BE2C (cell line): ENCODE results near the gene GSE1.

ENCODE experiments used
- DNase-seq: peaks from one replicate; pipeline ENCODE4 v3.0.0-alpha.2; 2020
- H3K27me3 ChIP-seq: fragments of 250-450 bp; sonication (Bioruptor Pico); 2 replicates; pipeline ENCODE4 v1.5.1; 2020; ENCODE audit warnings: mild to moderate bottlenecking
- H3K36me3 ChIP-seq: fragments of 250-450 bp; sonication (Bioruptor Pico); 2 replicates; pipeline ENCODE4 v1.5.1; 2020; ENCODE audit warnings: mild to moderate bottlenecking
- H3K4me1 ChIP-seq: fragments of 250-450 bp; sonication (Bioruptor Pico); 2 replicates; pipeline ENCODE4 v1.5.1; 2020
- H3K4me3 ChIP-seq: 2 replicates; pipeline ENCODE4 v1.5.1; 2011; ENCODE audit warnings: low read depth, low read length
- H3K9me3 ChIP-seq: fragments of 250-450 bp; sonication (Bioruptor Pico); 2 replicates; pipeline ENCODE4 v1.5.1; 2020
- TF ChIP-seq, protein P1 (sequence below): IDR thresholded peaks from 2 replicates; pipeline ENCODE4 v1.5.1; 2012; ENCODE audit warnings: mild to moderate bottlenecking, low read depth, low read length

GSE1 gene

DNA sequence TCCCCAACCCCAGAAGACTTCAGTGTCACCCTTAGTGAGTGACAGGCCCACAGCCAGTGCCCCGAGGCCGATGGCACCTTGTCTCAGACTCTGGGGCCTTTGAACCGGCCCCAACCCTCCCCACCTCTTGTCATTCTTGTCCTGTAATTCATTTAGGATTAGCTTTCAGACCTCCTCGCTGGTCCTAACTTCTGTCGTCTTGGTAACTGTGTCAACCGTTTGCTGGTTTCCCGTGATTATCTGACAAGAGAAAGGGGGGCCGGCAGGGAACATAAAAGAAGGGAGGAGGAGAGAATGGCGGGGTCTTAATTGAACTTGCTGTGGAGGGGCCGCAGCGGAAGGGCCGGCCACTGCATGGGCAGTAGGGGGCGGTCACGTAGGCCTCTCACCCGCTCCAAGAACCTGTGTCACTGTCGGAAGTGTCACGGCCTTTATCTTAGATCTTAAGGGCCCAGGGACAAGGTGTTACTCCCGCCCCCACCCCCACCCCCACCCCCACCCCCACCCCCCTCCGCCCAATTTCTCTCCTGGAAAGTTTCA is 46.5 kb upstream of the GSE1 start:
- Histone ChIP-seq H3K27me3 (no peaks in the 10 kb centered on the region), H3K36me3 (peaks cover 8% of the 10 kb centered on the region; the same call in 1 of the 2 replicates), H3K4me1 (peaks cover 10% of the 10 kb centered on the region), H3K4me3 (no peak overlapping the region), H3K9me3 (no peaks in the 10 kb centered on the region)
- no peak for DNase-seq
- TF ChIP-seq, protein P1, sequence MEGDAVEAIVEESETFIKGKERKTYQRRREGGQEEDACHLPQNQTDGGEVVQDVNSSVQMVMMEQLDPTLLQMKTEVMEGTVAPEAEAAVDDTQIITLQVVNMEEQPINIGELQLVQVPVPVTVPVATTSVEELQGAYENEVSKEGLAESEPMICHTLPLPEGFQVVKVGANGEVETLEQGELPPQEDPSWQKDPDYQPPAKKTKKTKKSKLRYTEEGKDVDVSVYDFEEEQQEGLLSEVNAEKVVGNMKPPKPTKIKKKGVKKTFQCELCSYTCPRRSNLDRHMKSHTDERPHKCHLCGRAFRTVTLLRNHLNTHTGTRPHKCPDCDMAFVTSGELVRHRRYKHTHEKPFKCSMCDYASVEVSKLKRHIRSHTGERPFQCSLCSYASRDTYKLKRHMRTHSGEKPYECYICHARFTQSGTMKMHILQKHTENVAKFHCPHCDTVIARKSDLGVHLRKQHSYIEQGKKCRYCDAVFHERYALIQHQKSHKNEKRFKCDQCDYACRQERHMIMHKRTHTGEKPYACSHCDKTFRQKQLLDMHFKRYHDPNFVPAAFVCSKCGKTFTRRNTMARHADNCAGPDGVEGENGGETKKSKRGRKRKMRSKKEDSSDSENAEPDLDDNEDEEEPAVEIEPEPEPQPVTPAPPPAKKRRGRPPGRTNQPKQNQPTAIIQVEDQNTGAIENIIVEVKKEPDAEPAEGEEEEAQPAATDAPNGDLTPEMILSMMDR = peak; percentile 12; the same call in 1 of the 2 replicates

- TF ChIP-seq, protein P1 = no peak
- DNase-seq = no peak
- no peaks in the 10 kb centered on the region for H3K27me3 ChIP-seq
- H3K4me1 ChIP-seq = peaks cover 6% of the 10 kb centered on the region
- H3K4me3 ChIP-seq = no peak overlapping the region
- peaks cover 8% of the 10 kb centered on the region; the same call in 1 of the 2 replicates for H3K36me3 ChIP-seq
- no peaks in the 10 kb centered on the region for H3K9me3 ChIP-seq
Observed at GRCh38 chr16:85567101-85567866, 45.8 kb upstream of the GSE1 start.

DNA sequence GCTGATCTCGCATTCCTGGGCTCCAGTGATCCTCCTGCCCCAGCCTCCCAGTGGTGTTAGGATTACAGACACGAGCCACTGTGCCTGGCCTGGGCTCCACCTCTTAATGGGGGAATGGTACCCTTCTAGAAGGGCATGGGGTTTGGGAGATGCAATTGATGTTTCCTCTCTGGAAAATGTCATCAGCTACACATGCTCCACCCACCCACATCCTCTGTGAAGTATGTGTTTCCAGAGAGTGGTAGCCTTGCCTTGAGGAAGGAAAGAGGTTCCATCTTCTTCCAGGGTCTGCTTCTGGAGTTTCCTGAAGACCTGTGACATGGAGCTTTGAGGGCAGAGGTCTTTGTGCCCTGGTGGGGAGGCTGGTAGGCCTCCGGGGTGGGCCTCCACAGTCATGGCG is 45.2 kb upstream of the GSE1 start:
- Histone ChIP-seq H3K4me3 (no peak overlapping the region), H3K9me3 (no peaks in the 10 kb centered on the region), H3K4me1 (no peaks in the 10 kb centered on the region; the same call in none of the 2 replicates), H3K27me3 (no peaks in the 10 kb centered on the region), H3K36me3 (peaks cover 8% of the 10 kb centered on the region; the same call in 1 of the 2 replicates)
- DNase-seq = no peak
- TF ChIP-seq, protein P1 = no peak

DNA sequence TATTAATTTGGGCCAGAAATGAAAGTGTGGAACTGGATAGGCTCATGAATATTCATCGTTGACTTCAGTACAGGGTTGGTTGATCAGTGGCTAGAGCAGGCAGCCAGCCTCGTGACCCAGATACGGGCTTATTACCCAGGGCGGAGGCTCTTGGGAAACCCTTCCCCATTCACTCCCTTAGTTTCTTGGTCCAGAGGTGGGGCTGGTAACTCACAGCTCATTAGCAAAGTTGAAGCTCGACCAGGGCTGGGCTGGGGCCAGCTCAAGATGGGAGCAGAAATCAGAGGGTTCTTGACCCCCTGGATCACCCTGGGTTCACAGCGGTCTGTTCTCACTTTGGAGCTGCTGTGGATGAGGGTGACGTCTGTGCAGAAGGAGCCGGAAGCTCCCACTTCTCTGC is 44.6 kb upstream of the GSE1 start:
- TF ChIP-seq, protein P1 = no peak
- peaks cover 8% of the 10 kb centered on the region; the same call in 1 of the 2 replicates for H3K36me3 ChIP-seq
- DNase-seq = no peak
- H3K9me3 ChIP-seq = no peaks in the 10 kb centered on the region
- peaks cover 4% of the 10 kb centered on the region for H3K4me1 ChIP-seq
- H3K27me3 ChIP-seq = no peaks in the 10 kb centered on the region
- no peak overlapping the region for H3K4me3 ChIP-seq

- no peaks in the 10 kb centered on the region for H3K9me3 ChIP-seq
- no peaks in the 10 kb centered on the region for H3K27me3 ChIP-seq
- H3K4me1 ChIP-seq = peaks cover 7% of the 10 kb centered on the region
- DNase-seq = no peak
- TF ChIP-seq, protein P1 = no peak
- H3K4me3 ChIP-seq = no peak overlapping the region
- H3K36me3 ChIP-seq = peaks cover 8% of the 10 kb centered on the region; the same call in 1 of the 2 replicates
Observed at GRCh38 chr16:85569039-85569614, 44.0 kb upstream of the GSE1 start.
